CD4-positive, alpha-beta T cell treated with Interleukin-4 for 4 hours (primary cell): ENCODE results near the gene UGT1A4.

Experiments used
- DNase-seq: peaks from one replicate; pipeline ENCODE4 v3.0.0-alpha.2; 2020

Gene UGT1A4

GRCh38 chr2:233718552-233718951, at the start of gene UGT1A4:
Gene UGT1A4 (plus strand): TSS chr2:233718736. CDS start chr2:233718821, 85 bp downstream.
- DNase-seq, result no peak

DNA sequence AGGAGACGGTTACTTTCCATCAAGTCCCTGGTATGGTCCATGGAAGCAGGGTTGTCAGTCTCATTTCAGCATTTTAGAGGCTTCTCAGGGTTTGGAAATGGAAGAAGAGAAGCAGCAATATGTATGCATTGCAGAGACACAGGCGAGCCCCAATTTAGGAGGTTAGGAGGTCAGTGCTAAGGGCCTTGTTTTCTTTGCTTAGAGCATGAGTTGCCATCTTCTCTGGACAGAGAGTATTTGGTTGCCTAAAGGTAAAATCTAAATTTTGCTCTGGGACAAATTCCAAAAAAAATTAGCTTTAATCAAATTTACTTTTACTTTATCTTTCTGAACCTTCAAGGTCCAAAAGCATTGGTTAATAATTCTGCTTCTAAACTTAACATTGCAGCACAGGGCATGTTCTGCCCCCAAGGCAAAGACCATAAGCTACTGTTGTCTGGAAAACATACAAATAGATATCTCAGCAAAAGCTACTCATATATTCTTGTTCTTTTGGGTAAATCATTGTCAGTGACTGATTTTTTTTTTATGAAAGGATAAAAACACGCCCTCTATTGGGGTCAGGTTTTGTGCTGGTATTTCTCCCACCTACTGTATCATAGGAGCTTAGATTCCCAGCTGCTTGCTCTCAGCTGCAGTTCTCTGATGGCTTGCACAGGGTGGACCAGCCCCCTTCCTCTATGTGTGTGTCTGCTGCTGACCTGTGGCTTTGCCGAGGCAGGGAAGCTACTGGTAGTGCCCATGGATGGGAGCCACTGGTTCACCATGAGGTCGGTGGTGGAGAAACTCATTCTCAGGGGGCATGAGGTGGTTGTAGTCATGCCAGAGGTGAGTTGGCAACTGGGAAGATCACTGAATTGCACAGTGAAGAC, 47.0 kb upstream of the UGT1A4 start, which contains the start of gene UGT1A9:
UGT1A9 (plus strand) TSS at position 609 of the 872 bp plus-strand sequence; CDS start at position 646, 37 bp downstream.
- no peak for DNase-seq

DNA sequence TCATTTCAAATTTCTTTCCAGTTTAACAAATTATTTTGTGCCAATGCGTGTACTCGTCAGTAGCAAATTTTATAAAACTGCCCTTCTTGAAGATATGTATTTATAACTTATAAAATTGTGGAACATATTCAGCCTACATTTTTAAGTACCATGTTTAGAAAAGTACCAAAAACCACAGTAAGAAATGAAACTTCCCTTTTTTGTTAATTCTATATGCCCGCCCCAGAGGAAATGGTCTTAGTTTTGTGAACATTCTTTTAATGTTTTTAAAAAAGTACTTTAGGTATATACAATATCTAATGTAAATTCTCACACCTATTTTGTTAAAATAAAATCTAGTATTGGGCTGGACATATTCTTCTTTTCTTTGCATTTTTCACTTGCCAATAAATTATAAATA, 45.6 kb upstream of the UGT1A4 start:
- no peak for DNase-seq

GRCh38 chr2:233673896-233674295, 44.6 kb upstream of the UGT1A4 start:
- no peak for DNase-seq

- DNase-seq, result no peak
These were observed 44.2 kb upstream of the UGT1A4 start for GRCh38 chr2:233674314-233674713.

- DNase-seq, result no peak
These were observed 43.5 kb upstream of the UGT1A4 start for GRCh38 chr2:233674995-233675394.

DNA sequence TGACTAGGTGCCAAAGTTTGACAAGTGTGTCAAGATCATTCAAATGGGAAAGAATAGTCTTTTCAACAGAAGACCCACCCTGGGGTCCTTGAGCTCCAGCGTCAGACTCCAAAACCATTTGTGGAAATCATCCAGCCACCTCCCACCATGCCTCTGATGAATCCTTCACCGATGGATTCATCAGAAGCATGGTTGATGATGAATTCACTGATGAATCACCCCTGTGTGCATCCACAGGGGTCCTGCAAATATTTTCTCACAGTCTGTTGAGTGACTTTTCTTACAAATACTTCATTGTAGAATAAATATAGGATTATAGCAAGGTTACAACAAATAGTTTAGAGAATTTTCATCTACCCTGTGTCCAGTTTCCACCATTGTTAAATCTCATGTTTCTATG, 42.5 kb upstream of the UGT1A4 start:
- DNase-seq, result no peak

DNA sequence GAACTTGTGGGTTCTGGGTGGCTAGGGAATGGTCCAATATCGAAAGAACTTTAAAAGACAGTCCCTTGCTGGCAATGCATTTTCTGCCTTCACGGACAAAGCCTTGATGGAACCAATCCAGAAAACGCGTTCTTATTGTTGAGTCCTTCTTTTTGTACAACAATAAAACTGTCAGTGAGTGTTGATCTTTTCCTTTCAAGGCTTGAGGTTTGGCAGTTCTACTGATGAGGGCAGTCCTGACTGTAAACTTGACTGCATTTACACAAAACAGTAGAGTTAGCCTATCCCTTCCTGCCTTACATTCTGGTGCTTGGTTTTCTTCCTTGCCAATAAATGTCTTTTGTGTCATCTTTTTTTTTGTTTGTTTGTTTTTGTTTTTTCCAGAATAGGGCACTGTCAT, 39.3 kb upstream of the UGT1A4 start:
- DNase-seq, result no peak

DNA sequence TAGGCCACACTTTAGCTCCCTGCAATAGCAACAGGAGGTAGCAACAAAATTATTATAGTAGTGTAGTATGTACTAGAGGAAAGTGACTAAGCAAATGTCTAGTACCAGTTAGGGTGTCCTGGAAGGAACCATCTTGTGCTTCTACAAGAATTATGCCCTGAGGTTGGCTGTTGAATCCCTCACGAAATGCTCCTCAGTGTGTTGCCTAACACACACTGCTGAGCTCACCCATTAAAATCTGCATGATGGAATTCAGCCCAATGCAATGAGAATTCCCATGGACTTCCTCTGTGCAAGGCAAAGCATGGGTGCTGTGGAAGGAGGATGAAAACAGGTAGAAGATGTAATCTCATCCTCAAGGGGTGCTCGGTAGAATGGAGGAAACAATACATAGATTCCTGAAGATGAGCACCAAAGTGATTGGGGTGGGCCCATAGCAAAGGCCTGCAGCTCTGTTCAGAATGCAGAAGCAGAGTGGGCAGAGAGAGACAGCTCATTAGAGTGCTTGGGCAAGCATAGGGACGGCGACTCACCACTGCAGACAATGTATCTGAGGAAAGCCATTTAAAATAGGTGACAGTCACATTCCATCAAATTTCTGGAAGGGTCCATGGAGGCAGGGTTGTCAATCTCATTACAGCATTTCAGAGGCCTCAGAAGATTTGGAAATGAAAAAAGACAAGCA, 38.0 kb upstream of the UGT1A4 start:
- no peak for DNase-seq

GRCh38 chr2:233681521-233682099, 36.9 kb upstream of the UGT1A4 start, which contains the start of gene UGT1A7:
Gene UGT1A7 (plus strand): TSS chr2:233681901. CDS start chr2:233681938, 37 bp downstream.
- no peak for DNase-seq

GRCh38 chr2:233684640-233685039, 33.9 kb upstream of the UGT1A4 start:
- DNase-seq, result no peak

DNA sequence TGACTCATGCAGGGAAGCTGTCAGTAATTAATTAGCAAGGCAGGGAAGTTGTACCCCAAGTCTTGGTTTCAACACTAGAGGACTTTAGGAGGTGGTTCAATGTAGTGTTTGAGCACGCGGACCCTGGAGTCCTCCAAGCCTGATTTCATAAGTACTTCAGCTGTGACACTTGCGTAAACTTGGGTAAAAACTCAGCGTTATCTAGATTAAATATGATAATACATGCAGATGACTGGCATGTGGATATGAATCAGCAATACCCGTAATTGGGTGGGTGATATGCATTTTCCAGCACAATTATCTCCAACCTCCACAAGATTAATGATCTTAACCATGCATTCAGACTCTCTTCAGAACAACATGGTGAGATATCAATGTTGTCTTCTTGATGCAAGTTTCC, 31.6 kb upstream of the UGT1A4 start:
- DNase-seq, result no peak

- DNase-seq, result no peak
These were observed 30.2 kb upstream of the UGT1A4 start for GRCh38 chr2:233688341-233688740.

DNA sequence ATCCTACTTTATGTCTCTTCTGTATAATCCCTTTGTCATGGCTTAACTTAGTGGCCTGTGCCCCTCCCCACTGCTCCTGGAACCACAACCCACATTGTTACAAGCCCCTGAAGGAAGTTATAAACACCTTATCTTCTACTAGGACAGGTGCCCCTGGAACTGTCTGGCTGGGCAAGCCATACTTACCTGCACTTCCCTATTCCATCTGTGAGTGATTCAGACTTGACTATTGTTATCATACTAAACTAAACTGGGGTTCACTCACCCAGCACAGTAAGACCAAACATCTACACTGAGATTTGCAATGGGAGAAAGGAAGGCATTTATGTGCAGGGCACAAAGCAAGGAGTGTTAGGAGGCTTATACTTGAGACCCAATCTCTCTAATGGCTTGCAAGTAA, 29.5 kb upstream of the UGT1A4 start:
- no peak for DNase-seq

DNA sequence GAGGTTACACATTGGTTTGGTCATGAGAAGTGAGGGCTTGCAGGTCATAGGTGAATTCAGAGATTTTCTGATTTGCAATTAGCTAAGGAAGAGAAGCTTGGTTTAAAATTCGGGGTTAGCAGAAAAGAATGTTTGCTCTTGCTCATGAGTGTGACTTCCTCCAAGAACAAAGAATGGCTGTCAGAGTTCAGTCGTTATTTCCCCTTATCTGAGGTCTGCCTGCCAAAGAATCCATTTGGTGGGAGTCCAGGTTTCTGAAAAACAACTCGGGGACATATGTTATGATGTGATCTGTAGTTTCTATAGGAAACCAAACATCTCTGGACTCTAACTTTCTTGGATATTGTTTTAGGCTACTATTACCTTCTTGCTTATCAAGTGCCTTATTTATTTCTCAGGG, 29.0 kb upstream of the UGT1A4 start:
- no peak for DNase-seq

DNA sequence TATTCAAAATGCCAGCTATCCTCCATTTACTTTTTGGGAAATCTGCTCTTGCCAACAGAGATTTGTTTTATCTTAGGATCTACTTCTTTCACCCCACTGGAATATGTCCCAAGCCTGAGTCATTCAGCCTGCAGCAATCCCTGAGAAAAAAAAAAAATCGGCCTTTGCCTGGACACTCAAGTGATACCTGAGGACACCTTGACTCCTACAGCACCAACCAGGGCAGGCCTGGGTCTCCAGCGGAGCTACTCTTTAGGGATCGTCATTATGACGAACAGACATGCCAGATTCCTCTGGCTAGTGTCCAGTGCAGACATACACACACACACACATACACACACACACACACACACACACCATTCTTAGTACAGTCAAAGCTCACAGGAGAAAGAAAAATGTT, 28.1 kb upstream of the UGT1A4 start:
- DNase-seq, result no peak

DNA sequence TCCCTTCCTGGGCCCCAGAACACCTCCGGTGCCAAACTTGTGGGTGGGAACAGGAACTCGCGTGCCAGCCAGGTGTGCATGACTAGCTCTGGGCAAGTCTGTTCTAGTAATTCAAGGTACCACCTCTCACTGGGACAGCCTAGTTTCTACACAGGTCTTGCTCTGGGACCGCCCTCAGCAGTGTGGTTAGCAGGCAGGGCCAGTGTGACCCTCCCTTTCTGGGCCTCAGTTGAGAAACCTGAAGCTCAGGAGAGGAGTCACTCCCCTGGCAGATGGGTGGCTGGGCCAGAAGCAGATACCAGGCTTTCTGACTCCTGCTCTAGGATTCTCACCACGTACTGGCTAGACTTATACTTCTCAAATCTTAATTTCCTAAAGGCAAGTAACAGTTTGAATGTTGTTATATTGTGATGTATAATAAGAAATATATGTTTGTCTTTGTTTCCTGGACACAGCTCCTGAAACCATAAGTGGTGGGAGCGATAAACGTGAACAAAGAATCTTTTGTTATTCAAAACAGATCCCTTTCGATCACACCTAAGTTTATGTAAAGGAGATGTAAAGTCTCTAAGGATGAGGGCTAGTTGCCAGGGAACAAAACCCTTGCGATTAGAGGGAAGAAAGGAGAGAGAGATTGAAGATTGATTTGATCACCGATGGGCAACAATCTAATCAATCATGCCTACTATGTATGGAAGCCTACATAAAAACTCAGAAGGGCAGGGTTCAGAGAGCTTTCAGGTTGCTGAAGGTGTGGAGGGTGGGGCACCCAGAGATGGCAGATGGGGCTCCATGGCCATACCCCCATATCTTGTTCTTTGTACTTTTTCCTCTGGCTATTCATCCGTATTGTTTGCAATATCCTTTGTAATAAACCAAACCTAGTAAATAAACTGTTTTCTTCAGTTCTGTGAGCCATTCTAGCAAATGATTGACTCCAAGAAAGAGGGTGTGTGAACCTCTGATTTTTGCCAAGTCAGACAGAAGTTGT, 26.8 kb upstream of the UGT1A4 start:
- no peak for DNase-seq

DNA sequence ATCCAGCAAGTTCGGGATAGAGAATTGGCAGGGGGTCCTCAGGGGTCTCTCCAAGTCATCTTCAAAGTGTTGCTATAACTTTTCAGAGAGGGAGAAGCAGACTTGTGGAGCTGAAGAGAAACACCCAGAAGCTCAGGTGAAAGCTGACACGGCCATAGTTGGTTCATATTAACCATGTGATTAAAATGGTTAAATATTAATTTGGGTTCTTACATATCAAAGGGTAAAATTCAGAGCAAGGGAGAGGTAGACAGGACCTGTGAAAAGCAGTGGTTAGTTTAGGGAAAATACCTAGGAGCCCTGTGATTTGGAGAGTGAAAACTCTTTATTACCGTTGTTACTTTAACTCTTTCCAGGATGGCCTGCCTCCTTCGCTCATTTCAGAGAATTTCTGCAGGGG, 25.9 kb upstream of the UGT1A4 start, which contains the start of gene UGT1A6:
UGT1A6 (plus strand) TSS at position 243 of the 400 bp plus-strand sequence; CDS start at position 358, 115 bp downstream.
- DNase-seq, result no peak

- no peak for DNase-seq
These were observed 24.6 kb upstream of the UGT1A4 start for GRCh38 chr2:233693963-233694362.

- DNase-seq, result no peak
These were observed 19.8 kb upstream of the UGT1A4 start for GRCh38 chr2:233698740-233699139.

DNA sequence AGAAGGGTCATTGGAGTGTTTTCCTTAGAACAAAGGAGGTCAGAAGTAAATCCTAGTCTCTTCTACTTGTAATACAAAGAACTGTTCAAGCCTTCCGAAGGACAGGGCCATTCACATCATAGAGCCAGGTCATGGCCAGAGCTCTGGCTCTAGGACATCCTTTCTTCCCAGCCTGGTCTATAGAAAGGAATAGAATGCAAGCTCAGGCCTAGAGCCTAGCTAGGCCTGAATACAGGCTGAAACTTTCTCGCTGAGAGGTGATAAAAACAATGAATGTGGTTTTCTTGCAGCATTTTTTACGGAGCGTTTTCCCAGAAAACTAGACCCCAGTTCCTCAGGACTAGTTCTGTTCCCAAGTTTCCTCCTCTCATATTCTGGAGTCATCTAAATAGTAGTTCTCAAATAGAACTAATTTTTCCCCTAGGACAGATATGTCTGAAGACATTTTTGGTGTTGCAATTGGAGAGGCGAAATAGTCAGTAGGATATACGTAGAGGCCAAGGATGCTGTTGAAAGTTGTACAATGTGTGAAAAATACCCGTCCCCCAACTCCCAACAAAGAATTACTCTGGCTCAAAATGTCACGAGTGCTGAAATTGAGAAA, 19.0 kb upstream of the UGT1A4 start:
- no peak for DNase-seq
